SU-DHL-6 (cell line): ENCODE results near the gene NKAIN4.

Experiments
- EZH2phosphoT487 ChIP-seq: fragments of 200-600 bp; sonication (generic), shearing (Covaris generic); conservative IDR thresholded peaks from 2 replicates; pipeline ENCODE4 v1.6.1; 2018; ENCODE audit warnings: mild to moderate bottlenecking, antibody characterized with exemption, low read length, moderate library complexity, mixed read lengths
- TF ChIP-seq, protein P1 (sequence below): fragments of 200-600 bp; sonication (generic); IDR thresholded peaks from one replicate; pipeline ENCODE4 v1.5.1; 2017; ENCODE audit warnings: antibody characterized with exemption, mild to moderate bottlenecking, low read length, moderate library complexity; ENCODE audit not compliant: insufficient read depth, poor library complexity, severe bottlenecking

DNA sequence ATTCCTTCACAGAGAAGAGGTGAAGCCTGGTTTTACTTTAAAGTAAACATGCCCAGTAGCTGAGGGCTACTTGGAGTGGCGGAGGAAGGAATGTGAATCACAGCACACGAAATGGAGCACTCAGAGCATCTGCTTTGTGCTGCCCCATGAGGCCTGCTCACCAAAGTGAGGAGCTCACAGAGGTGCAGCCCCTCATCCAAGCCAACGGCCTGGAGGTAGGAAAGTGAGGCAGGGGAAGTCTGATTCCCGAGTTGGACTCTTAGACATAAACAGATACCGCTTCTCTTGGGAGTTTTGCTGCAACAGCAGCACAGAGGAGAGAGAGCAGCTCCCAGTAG lies 41.9 kb downstream of the NKAIN4 start:
- TF ChIP-seq, protein P1, sequence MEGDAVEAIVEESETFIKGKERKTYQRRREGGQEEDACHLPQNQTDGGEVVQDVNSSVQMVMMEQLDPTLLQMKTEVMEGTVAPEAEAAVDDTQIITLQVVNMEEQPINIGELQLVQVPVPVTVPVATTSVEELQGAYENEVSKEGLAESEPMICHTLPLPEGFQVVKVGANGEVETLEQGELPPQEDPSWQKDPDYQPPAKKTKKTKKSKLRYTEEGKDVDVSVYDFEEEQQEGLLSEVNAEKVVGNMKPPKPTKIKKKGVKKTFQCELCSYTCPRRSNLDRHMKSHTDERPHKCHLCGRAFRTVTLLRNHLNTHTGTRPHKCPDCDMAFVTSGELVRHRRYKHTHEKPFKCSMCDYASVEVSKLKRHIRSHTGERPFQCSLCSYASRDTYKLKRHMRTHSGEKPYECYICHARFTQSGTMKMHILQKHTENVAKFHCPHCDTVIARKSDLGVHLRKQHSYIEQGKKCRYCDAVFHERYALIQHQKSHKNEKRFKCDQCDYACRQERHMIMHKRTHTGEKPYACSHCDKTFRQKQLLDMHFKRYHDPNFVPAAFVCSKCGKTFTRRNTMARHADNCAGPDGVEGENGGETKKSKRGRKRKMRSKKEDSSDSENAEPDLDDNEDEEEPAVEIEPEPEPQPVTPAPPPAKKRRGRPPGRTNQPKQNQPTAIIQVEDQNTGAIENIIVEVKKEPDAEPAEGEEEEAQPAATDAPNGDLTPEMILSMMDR: no peak
- TF ChIP-seq EZH2phosphoT487: no peak
